Activated gamma-delta T cell treated with anti-CD3 and anti-CD28 coated beads, Interleukin-2, amount 50 U/mL, for 16 hours (primary cell): ENCODE measurements around the gene PARD3.

Source experiments
- DNase-seq: peaks from one replicate; pipeline ENCODE4 v3.0.0-alpha.2; 2020; ENCODE audit warnings: low read depth

Gene PARD3

DNA sequence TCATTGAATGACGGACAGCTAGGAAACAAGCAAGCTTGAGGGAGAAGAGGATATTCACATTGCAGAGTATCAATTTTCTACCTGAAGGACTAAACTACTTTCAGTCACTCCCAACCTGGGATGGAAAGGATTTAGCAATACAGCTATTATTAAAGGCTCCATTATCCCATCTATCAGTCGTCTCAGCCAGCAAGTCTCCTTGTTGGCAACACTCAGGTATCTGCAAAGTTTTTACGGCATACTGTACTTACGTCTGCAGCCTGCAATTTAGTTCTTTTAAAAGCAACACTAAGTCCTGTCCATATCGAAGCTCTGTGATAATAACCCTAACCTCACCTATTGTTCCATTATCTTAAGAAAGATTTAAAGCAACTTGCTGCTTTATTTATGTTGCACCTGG lies 689.4 kb downstream of the PARD3 start:
- DNase-seq = no peak

DNA sequence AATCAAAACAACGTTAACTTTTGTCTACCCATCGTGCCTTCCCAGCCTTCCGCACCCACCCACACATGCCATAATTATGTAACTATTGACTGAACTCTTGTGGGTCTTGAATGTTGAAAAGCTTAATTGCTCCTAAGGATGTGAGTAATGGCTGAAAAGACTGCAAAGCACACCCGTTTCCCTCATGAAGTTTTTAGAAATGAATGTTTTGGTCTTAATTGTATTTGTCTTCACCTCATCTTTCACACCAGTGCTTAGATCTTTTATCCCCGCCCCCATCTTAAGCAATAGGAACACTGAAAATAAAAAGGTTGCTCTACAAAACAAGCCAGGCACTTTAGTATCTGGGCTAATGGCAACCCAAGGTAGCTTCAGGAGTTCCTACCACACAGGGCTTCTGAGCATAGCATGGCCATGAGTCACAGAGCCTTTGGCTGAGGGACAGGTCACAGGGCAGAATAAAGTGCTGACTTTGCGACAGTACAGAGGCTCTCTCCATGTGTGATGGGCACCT lies 690.5 kb downstream of the PARD3 start:
- no peak for DNase-seq

DNA sequence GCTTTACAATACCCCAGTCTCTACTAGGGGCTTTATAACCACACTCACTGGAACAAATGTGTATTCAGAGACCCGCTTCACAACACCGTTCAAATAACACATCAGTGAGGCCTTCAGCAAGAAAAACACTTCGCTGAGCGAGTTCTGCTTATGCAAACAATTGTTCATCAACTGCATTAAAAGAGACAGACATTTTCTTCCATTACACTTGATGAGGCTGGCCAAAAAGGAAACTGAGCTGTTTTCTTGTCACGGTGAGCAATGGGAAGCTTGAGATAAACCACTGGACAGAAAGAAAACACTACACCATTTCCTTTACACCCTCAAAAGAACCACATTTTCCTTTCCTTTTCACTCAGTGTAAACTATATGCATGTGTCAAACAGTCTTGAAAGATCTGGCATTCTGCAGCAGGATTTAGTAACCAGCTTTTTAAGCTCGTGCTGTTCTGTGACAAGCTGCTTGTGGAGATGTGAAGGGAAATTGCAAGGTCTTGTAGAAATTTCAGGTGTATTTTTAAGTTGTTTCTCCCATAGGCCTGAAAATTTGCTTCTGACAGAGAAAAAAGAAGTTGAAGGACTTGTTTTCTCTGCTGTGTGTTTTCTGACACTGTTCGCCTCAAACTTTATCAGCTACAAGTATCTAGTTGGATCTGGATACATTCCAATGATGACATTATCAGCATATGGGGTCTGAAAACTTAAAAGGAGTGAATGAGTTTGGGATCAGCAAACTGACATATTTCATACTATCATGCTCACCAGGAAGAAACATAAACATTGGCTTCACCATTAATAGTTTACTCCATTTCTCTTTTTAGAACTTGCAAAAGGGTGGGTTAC lies 693.1 kb downstream of the PARD3 start:
- DNase-seq = no peak

DNA sequence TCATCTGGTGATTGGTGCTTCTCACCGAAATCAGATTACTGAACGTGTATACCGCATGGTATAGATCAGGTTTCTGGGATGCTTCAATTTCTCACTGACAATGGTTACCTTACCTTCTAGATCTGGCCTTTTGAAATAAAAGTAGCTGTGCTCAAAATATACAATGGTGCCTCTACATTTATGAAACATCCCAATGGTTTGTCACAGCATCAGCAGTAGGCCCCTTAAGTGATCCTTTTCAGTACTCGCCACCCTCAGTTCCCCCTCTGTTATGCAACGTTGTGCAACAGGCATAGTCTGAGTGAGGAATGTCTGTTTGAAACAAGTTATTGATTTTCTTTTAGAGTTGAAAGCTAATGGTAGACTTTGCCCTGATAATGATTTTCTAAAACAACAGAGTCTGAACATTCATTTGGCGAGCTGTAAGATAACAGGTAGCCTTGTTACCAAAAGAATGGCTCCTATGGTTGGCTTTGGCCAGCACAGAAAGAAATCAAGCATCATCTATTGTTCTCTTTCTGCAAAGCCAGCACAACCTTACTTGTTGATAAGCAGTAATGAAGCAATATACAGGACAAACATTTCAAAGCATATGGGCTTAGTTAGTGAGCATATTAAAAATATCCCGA lies 693.9 kb downstream of the PARD3 start:
- no peak for DNase-seq

GRCh38 chr10:34119456-34119855 lies 695.6 kb downstream of the PARD3 start:
- no peak for DNase-seq

DNA sequence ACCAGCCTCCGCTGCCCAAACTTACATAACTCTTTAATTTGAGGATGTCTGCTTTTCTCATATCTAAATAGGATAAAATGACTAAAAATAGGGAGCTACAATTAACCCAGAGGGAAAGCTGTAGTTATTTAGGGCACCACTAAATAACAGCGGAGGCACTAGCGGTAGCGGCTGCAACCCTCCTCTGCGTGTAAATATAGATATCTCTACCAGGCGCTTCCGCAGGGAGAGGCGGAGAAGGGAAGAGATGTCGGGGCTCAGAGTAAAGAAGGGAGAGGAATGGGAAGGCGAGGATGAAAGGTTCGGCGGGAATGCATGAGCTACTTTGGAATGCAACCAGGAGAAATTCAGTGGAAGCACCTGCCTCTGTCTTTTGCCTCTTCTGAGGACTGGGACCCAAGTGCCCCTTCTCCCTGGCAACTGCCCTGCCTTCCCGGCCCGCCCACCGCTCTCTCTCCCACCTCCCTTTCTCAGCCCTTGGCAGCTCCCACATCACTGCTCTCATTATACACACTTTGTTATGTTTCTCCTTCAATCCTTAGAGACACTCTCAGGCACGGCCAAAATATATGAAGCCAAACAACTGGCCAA lies 698.3 kb downstream of the PARD3 start:
- DNase-seq = no peak

GRCh38 chr10:34116220-34116641 lies 698.9 kb downstream of the PARD3 start:
- DNase-seq = no peak

- no peak for DNase-seq
Observed at GRCh38 chr10:34114914-34115313, 700.2 kb downstream of the PARD3 start.

DNA sequence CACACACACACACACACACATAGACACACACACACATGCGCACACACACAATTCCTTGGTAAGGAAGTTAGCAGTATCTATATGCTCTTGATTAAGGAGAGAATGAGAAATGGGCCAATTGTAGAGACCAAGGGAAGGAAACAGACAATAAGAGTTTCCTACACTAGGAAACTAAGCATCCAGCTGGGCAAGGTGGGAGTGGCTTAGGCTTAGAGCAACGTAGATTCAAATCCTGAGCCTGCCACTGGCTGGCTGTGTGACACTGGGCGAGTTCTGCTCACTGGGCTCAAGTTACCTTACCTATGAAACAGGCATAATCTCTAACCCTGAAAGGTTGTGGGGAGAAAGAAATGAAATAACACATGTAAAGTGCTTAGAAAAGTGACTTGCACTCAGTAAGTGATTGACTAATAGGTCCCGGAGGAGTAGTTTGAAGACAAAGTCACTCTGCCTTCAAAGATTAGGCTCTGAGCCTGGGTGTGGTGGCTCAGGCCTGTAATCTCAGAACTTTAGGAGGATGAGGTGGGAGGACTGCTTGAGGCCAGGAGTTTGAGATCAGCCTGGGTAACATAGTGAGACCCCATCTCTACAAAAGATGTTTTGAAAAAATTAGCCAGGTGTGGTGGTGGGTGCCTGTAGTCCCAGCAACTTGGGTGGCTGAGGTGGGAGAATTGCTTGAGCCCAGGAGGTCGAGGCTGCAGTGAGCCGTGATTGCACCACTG lies 701.4 kb downstream of the PARD3 start:
- DNase-seq = no peak

- no peak for DNase-seq
Observed at GRCh38 chr10:34112171-34112782, 702.8 kb downstream of the PARD3 start.

DNA sequence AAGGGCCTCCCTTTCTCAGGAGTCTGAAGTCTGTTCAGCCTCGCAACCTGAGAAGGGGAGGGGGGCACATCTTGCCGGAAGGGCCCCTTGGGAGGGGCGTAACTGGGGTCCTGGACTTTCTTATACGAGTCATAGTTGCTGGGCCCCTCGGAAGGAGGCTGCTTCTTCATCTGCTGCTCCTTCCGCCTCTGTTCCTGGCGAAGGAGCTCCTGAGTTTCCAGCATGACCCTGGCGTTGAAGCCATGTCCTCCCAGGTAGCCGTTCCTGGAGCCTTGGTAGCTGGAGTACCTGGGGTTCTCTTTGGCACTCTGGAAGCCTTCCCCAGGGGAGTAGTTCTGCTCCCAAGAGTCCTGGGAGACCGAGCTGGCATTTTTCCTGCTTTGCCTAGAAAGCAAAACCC lies 703.9 kb downstream of the PARD3 start:
- no peak for DNase-seq

DNA sequence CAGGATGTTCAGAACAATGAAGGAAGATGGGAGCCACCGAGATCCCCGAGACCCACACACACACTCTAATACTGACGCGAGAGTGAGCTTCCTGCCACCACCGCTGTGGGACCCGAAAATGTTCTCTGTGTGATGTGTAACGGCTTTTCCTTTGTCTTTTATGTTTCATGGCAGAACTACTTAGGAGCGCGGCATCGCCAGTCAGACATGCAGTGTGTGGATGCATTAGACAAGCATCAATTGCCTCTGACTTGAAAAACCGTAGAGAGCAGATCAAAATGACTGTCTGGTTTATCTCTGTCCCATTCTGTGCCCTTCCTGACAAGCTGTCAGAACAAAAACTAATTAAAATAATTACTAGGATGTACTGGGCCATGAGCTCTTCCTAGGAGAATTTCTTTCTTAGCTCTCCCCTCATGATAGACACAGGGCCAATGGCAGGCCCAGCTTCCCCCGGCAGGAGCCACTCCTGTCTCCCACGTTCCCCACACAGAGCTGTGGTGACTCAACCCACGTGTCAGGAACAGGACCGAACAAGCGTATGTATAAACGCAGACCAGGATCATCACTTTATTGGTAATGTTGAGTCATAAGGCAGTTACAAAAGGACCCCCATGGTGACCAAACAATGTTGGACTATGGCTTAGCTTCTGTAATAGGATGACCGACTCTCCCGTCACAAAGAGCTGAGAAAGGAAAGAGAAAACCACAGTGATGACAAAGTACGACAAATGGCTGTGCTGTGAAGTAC lies 705.0 kb downstream of the PARD3 start:
- DNase-seq = no peak

DNA sequence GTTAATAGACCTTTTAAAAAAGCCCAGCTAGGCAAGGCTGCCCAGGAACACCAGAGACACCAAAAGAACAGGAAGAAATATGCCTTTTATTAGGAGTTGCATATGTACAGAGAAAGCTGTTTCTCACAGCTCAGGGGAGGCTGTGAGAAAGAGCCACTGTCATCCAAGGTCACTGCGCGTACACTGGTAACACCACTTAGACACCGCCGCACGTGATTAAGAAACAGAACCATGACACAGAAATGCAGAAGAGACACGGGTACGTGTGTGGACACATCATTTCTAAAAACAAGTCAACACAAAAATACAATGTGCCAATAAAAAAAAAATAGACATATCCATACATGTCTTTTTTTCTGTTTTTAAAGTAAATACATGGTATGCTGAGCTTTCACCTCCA lies 705.6 kb downstream of the PARD3 start:
- DNase-seq = no peak

DNA sequence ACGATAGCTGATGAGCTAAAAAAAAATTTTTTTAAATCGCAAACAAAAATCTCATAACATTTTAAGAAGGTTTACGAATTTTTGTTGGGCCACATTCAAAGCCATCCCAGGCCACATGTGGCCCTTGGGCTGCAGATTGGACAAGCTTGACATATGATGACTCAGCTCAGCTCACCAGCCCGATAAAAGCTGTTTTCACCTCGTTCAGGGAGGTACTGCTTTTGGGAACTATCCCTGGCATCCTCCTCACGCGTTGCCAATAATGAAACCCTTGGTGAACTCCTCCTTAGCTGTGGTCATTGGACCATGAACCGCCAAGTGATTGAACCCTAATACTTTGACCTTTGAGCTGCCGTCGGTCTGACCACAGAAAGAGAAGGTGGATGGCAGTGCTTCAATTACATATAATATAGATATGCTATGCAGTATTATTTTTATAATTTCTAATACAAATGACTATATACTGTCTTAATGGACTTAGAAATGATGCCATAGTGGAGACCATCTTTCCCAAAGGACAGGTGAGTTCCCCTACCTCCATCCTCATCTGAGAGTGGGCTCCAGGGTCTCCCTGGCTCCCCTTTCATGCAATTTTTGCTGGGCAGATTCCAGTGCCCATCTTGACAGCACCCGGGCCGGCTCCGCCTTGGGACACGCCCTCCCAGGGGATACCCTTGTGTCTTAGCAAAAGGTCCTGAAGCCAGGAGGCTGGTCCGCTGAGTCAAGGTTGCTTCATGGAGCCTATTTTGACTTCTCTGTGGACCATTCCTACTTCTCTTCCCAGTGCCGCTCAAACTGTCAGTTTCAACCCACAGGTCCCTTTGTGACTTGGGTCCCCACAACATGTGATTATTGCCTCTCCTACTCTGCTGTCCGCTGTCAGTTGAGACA lies 707.2 kb downstream of the PARD3 start:
- no peak for DNase-seq

GRCh38 chr10:34106356-34106885 lies 708.7 kb downstream of the PARD3 start:
- DNase-seq = no peak

GRCh38 chr10:34104829-34105572 lies 710.1 kb downstream of the PARD3 start:
- no peak for DNase-seq

GRCh38 chr10:34102893-34103506 lies 712.1 kb downstream of the PARD3 start:
- no peak for DNase-seq

GRCh38 chr10:34102237-34102673 lies 712.8 kb downstream of the PARD3 start:
- no peak for DNase-seq

DNA sequence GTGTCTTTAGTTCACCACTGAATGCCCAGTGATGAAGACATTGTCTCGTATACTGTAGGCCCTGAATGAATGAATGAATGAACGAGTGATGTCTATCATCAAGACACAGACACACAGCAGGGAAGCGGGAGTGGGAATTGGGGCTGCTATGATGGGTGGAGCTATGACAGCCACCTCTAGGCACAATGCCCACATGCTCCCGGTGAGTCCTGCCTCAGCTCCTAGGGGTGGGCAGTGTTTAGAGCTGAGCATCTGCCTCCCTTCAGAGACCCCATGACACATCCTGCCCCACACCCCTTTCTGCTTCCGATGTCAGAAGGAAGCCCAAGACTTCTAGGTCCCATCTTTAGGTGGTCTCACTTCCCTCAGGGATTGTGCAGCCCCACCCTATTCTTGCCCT lies 714.1 kb downstream of the PARD3 start:
- DNase-seq = no peak
